HepG2 (cell line): ENCODE data around the gene SLC25A1. TPM values are rescaled to one million over a fixed set of nuclear protein-coding genes. Genes with fewer than 3 reads are reported as not detected.

Experiments
- ATAC-seq: fragments of 200-7000 bp; cut with Tn5 transposase; 3 replicates; pipeline ENCODE4 v1.9.1; 2020; ENCODE audit warnings: mild to moderate bottlenecking, moderate library complexity
- BruUV-seq: library from RNA; stranded (reverse); fragments of 400-500 nt; replicated peaks from 2 replicates; lab custom pipeline; 2021; lab: Mats Ljungman, UMichigan
- CTCF ChIA-PET: fragments of 300-600 bp; formaldehyde crosslinking; extraction: SDS; loops from one replicate; lab custom pipeline; 2021; ENCODE audit warnings: low total read pairs, inconsistent platforms, low intra/inter-chr PET ratio; lab: Yijun Ruan, JAX
- POLR2A ChIA-PET: fragments of 350-600 bp; sonication (Branson Sonifier 250); formaldehyde crosslinking; loops from one replicate; lab custom pipeline; 2020; ENCODE audit warnings: antibody characterized with exemption, inconsistent platforms; lab: Yijun Ruan, JAX
- DNase-seq: peaks from one replicate; pipeline ENCODE4 v3.0.0-alpha.2; 2015; ENCODE audit warnings: low spot score
- FAIRE-seq: peaks from 3 replicates; lab custom pipeline; 2011; peaks lifted over from hg19 to GRCh38; lab: Jason Lieb, UNC
- H2AFZ ChIP-seq: one replicate; pipeline ENCODE4 v1.6.1; 2011; ENCODE audit warnings: low read length, inconsistent platforms
- H3K27ac ChIP-seq: fragments of 300-600 bp; 3 replicates; pipeline ENCODE4 v1.8.0; 2011; ENCODE audit warnings: mixed run types, mild to moderate bottlenecking, mixed read lengths, low read length, inconsistent platforms; ENCODE audit not compliant: insufficient read depth; ENCODE audit errors: extremely low read length
- H3K27me3 ChIP-seq, 2 experiments: fragments of 200-600 bp in 1 of 2; 2 replicates in 1 of 2; 3 replicates in 1 of 2; pipeline versions ENCODE4 v1.6.0 to v1.8.0; 2011; ENCODE audit warnings: low read length in 2 of 2, mild to moderate bottlenecking in 2 of 2, moderate library complexity in 2 of 2, inconsistent platforms in 1 of 2; ENCODE audit not compliant: insufficient read depth in 2 of 2, control insufficient read depth in 1 of 2
- H3K36me3 ChIP-seq, 2 experiments: fragments of 200-600 bp in 1 of 2; replicated peaks in 1 of 2; 2 replicates in 1 of 2; 3 replicates in 1 of 2; pipeline versions ENCODE4 v1.5.1 to v1.8.0; 2011; ENCODE audit warnings: low read length in 2 of 2, inconsistent platforms in 1 of 2; ENCODE audit not compliant: insufficient read depth in 2 of 2, control insufficient read depth in 1 of 2
- H3K4me1 ChIP-seq: 2 replicates; pipeline ENCODE4 v1.5.1; 2012; ENCODE audit warnings: low read length, inconsistent platforms; ENCODE audit not compliant: insufficient read depth
- H3K4me2 ChIP-seq: 2 replicates; pipeline ENCODE4 v1.6.0; 2011; ENCODE audit warnings: low read depth, low read length, inconsistent platforms
- H3K4me3 ChIP-seq, 3 experiments: fragments of 200-600 bp in 1 of 3; sonication (generic), shearing (Covaris generic) in 1 of 3; replicated peaks in 1 of 3; 2 replicates each; pipeline ENCODE4 v1.5.1; 2011 to 2016; ENCODE audit warnings: low read length in 3 of 3, inconsistent platforms in 2 of 3, low read depth in 2 of 3, mild to moderate bottlenecking in 2 of 3, control low read depth in 1 of 3, mixed read lengths in 1 of 3; ENCODE audit not compliant: insufficient read depth in 1 of 3
- H3K79me2 ChIP-seq: one replicate; pipeline ENCODE4 v1.6.1; 2011; ENCODE audit warnings: low read length, inconsistent platforms; ENCODE audit not compliant: insufficient read depth
- H3K9ac ChIP-seq: 2 replicates; pipeline ENCODE4 v1.6.0; 2011; ENCODE audit warnings: mild to moderate bottlenecking, low read depth, low read length, inconsistent platforms; ENCODE audit not compliant: insufficient read depth
- H3K9me3 ChIP-seq: 2 replicates; pipeline ENCODE4 v1.5.1; 2012; ENCODE audit warnings: mild to moderate bottlenecking, low read length
- H4K20me1 ChIP-seq: 2 replicates; pipeline ENCODE4 v1.6.0; 2011; ENCODE audit warnings: inconsistent platforms, mild to moderate bottlenecking, low read length, moderate library complexity; ENCODE audit not compliant: insufficient read depth
- AKNA ChIP-seq: sonication (generic); formaldehyde crosslinking; IDR thresholded peaks from 2 replicates; pipeline ENCODE4 v1.4.0; 2020; ENCODE audit warnings: missing genetic modification reagents, borderline replicate concordance
- HNRNPLL ChIP-seq: fragments of 200-400 bp; formaldehyde crosslinking; IDR thresholded peaks from 2 replicates; pipeline ENCODE4 v1.6.1; 2017; ENCODE audit warnings: mild to moderate bottlenecking, low read depth, low read length; ENCODE audit not compliant: poor library complexity, severe bottlenecking
- NFE2L2 ChIP-seq: fragments of 150-350 bp; IDR thresholded peaks from 2 replicates; pipeline ENCODE4 v1.6.1; 2014; ENCODE audit warnings: low read length
- PRPF4 ChIP-seq: fragments of 200-400 bp; formaldehyde crosslinking; IDR thresholded peaks from 2 replicates; pipeline ENCODE4 v1.6.1; 2016; ENCODE audit warnings: low read length, low read depth; ENCODE audit not compliant: poor library complexity, severe bottlenecking
- SMAD9 ChIP-seq: sonication (generic); formaldehyde crosslinking; IDR thresholded peaks from 2 replicates; pipeline ENCODE4 v1.5.1; 2020; ENCODE audit warnings: mild to moderate bottlenecking, missing genetic modification reagents
- SNRNP70 ChIP-seq: fragments of 200-400 bp; formaldehyde crosslinking; IDR thresholded peaks from 2 replicates; pipeline ENCODE4 v1.6.1; 2017; ENCODE audit warnings: mild to moderate bottlenecking, low read depth, low read length, moderate library complexity
- SOX6 ChIP-seq, 2 experiments: fragments of 450-650 bp in 1 of 2; sonication (generic) in 1 of 2; formaldehyde crosslinking in 1 of 2; IDR thresholded peaks; 2 replicates each; pipeline versions ENCODE4 v1.4.0 to v1.6.1; 2017 to 2020; ENCODE audit warnings: antibody characterized with exemption in 1 of 2, mild to moderate bottlenecking in 1 of 2, missing genetic modification reagents in 1 of 2
- SP2 ChIP-seq: sonication (generic); formaldehyde crosslinking; IDR thresholded peaks from 2 replicates; pipeline ENCODE4 v1.5.1; 2020; ENCODE audit warnings: mild to moderate bottlenecking, missing genetic modification reagents
- ZBTB3 ChIP-seq: sonication (generic); formaldehyde crosslinking; IDR thresholded peaks from 2 replicates; pipeline ENCODE4 v1.4.0; 2020; ENCODE audit warnings: low read depth, mild to moderate bottlenecking, moderate library complexity, missing genetic modification reagents, borderline replicate concordance
- ZFP62 ChIP-seq: sonication (generic); formaldehyde crosslinking; IDR thresholded peaks from 2 replicates; pipeline ENCODE4 v1.4.0; 2020; ENCODE audit warnings: missing genetic modification reagents
- ZNF343 ChIP-seq: sonication (generic); formaldehyde crosslinking; IDR thresholded peaks from 2 replicates; pipeline ENCODE4 v1.4.0; 2020; ENCODE audit warnings: mild to moderate bottlenecking, missing genetic modification reagents
- ZNF468 ChIP-seq: sonication (generic); formaldehyde crosslinking; IDR thresholded peaks from 2 replicates; pipeline ENCODE4 v1.8.0; 2022; ENCODE audit warnings: mild to moderate bottlenecking, moderate library complexity, missing genetic modification reagents
- ZNF503 ChIP-seq: sonication (generic); formaldehyde crosslinking; IDR thresholded peaks from 2 replicates; pipeline ENCODE4 v1.4.0; 2020; ENCODE audit warnings: missing genetic modification reagents
- ZNF556 ChIP-seq: sonication (generic); formaldehyde crosslinking; IDR thresholded peaks from 2 replicates; pipeline ENCODE4 v1.4.0; 2020; ENCODE audit warnings: mild to moderate bottlenecking, missing genetic modification reagents, borderline replicate concordance
- ZNF629 ChIP-seq: sonication (generic); formaldehyde crosslinking; conservative IDR thresholded peaks from 2 replicates; pipeline ENCODE4 v1.5.0; 2020; ENCODE audit warnings: missing genetic modification reagents
- WGBS: methylation state at CpG from one replicate; pipeline ENCODE4 v1.1.6; 2017; ENCODE audit warnings: low lambda C conversion rate; 5-methylcytosine and 5-hydroxymethylcytosine counted together
- in situ Hi-C: cut with HindIII; loops from 2 replicates; pipeline ENCODE4 v1.10.0; 2017; ENCODE audit warnings: low pct_unique_long_range_greater_than_20kb; ENCODE audit not compliant: extremely low pct_ligation_motif_present
- intact Hi-C: fragments of 100-400 bp; cut with micrococcal nuclease; formaldehyde crosslinking; loops from one replicate; pipeline ENCODE4 v1.10.0; 2022; ENCODE audit not compliant: unreplicated experiment
- polyA plus RNA-seq, 8 experiments: library from polyadenylated mRNA; depleted of rRNA in 3 of 8; stranded (reverse) in 7 of 8; unstranded in 1 of 8; fragments of >200 nt; fragmentation: Illumina TruSeq in 4 of 8; extraction: Trizol in 4 of 8; gene quantifications; 2 replicates each; pipeline versions ENCODE4 v1.2.1 to v1.2.3, GENCODE V29; 2011 to 2016; ENCODE audit warnings: low read depth in 4 of 8, missing spikeins in 1 of 8, mixed read lengths in 1 of 8; ENCODE audit not compliant: insufficient read depth in 1 of 8
- total RNA-seq, 5 experiments: library from RNA; depleted of rRNA; stranded (reverse); fragments of >200 nt; fragmentation: Illumina TruSeq; extraction: Trizol; gene quantifications; 2 replicates each; pipeline ENCODE4 v1.2.3, GENCODE V29; 2016; ENCODE audit warnings: low read depth in 1 of 5

Gene SLC25A1
- total and polyA plus RNA-seq, 2 of the 13 experiments (the other 11 are each of a cell fraction or from before 2014, with no cell fraction given): 49.4 to 161 TPM

GRCh38 chr22:19142394-19142793, 36.1 kb downstream of the SLC25A1 start:
- no peak overlapping the region for H3K9ac ChIP-seq
- FAIRE-seq: no peak
- in situ Hi-C loops: no loop called here

More at GRCh38 chr22:19142394-19142793, 36.1 kb downstream of the SLC25A1 start:
- peaks cover 13% of the 10 kb centered on the region for H3K79me2 ChIP-seq
- peaks cover 17% of the 10 kb centered on the region for H3K4me1 ChIP-seq
- intact Hi-C loops: no loop called here
- H3K27me3 ChIP-seq: peaks cover 3 to 15% of the 10 kb centered on the region in 2 experiments; a peak in 3 of 5 replicates
- no peak overlapping the region for H2AFZ ChIP-seq
- no peak overlapping the region for H3K4me2 ChIP-seq
- ChIA-PET CTCF (no interaction called here), POLR2A (no interaction called here)
- WGBS: 98% methylated on average over 6 of the region's 9 CpGs
- H3K36me3 ChIP-seq: peaks cover 14 to 46% of the 10 kb centered on the region in 2 experiments; a peak in 4 of 5 replicates
- TF ChIP-seq NFE2L2: no peak
- TF ChIP-seq SOX6 (IDR thresholded peaks at IDR 0.05): no peak
- TF ChIP-seq SOX6 (CRISPR knock-in tag; IDR thresholded peaks at IDR 0.05): no peak
- TF ChIP-seq ZNF343 (CRISPR knock-in tag): no peak
- TF ChIP-seq ZBTB3 (CRISPR knock-in tag): no peak
- no peak for TF ChIP-seq SMAD9 (CRISPR knock-in tag)
- no peak for TF ChIP-seq ZNF503 (CRISPR knock-in tag)
- TF ChIP-seq PRPF4: no peak
- no peak for TF ChIP-seq ZFP62 (CRISPR knock-in tag)
- no peak for TF ChIP-seq ZNF468
- TF ChIP-seq SP2 (CRISPR knock-in tag): no peak
- no peak for TF ChIP-seq SNRNP70
- TF ChIP-seq ZNF629 (CRISPR knock-in tag): no peak
- no peak for TF ChIP-seq HNRNPLL
- TF ChIP-seq ZNF556 (CRISPR knock-in tag): no peak
- TF ChIP-seq AKNA (CRISPR knock-in tag): no peak
- no peak overlapping the region for H3K27ac ChIP-seq
- BruUV-seq: no TSS peak
- ATAC-seq: no peak
- H4K20me1 ChIP-seq: no peaks in the 10 kb centered on the region
- no peak for DNase-seq
- H3K4me3 ChIP-seq: no peak overlapping the region
- no peaks in the 10 kb centered on the region for H3K9me3 ChIP-seq
